ENCODE measurements around the gene ADGRD1. TPM values are rescaled to one million over a fixed set of nuclear protein-coding genes. Genes with fewer than 3 reads are reported as not detected.

The ADGRD1 gene
- total RNA-seq, 2 experiments from 2014 or later: 0.05 TPM; not detected in 1

- POLR2A ChIA-PET: no interaction called here
- Mint-ChIP-seq H3K27ac (no peak overlapping the region), H3K27me3 (peaks cover 10% of the 10 kb centered on the region), H3K36me3 (ENCODE audit: low read depth) (no peaks in the 10 kb centered on the region), H3K9me3 (peaks cover 9% of the 10 kb centered on the region), H3K4me1 (no peaks in the 10 kb centered on the region), H3K4me3 (no peak overlapping the region)
- CTCF ChIA-PET: interaction anchor here (0.6 kb wide), 1 partner anchor 21 kb away, joined by 5 read pairs; no protein-coding TSS in a partner anchor
- DNase-seq: no peak
These were observed 5.6 kb upstream of the ADGRD1 start for GRCh38 chr12:130948136-130948535.

- ChIA-PET POLR2A (no interaction called here), CTCF (no interaction called here)
- H3K9me3 Mint-ChIP-seq: peaks cover 9% of the 10 kb centered on the region
- H3K4me3 Mint-ChIP-seq: no peak overlapping the region
- H3K27me3 Mint-ChIP-seq: peaks cover 16% of the 10 kb centered on the region
- no peak for DNase-seq
- H3K4me1 Mint-ChIP-seq: no peaks in the 10 kb centered on the region
- no peak overlapping the region for H3K27ac Mint-ChIP-seq
- no peaks in the 10 kb centered on the region for H3K36me3 Mint-ChIP-seq (ENCODE audit: low read depth)
These were observed 5.0 kb upstream of the ADGRD1 start for GRCh38 chr12:130948751-130949150.

DNA sequence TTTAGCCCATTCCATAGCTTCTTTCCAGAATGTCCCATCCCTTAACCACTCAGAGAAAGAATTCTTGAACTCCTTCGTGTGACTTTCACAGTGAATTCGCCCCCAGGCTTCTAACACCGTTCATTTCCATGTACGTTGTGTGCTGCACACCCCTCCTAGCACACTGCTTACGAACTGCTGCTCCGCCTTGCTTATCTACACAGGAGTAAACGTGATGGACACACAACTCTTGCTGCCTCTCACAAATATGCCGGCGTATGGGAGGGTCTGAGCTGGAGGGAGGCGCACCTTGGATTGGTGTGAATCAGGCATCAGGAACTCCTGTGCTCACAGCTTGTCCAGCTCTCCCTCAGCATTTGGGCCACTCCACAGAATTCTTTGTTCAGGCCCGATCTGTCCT is 3.9 kb upstream of the ADGRD1 start:
- DNase-seq: no peak
- Mint-ChIP-seq H3K27ac (no peak overlapping the region), H3K36me3 (ENCODE audit: low read depth) (no peaks in the 10 kb centered on the region), H3K4me1 (no peaks in the 10 kb centered on the region), H3K4me3 (no peak overlapping the region), H3K9me3 (peaks cover 9% of the 10 kb centered on the region), H3K27me3 (peaks cover 21% of the 10 kb centered on the region)
- ChIA-PET CTCF (no interaction called here), POLR2A (no interaction called here)

GRCh38 chr12:130951636-130952035 is 2.1 kb upstream of the ADGRD1 start:
- no peak for DNase-seq
- no peaks in the 10 kb centered on the region for H3K4me1 Mint-ChIP-seq
- peaks cover 15% of the 10 kb centered on the region for H3K27me3 Mint-ChIP-seq
- ChIA-PET POLR2A (no interaction called here), CTCF (no interaction called here)
- H3K36me3 Mint-ChIP-seq (ENCODE audit: low read depth): no peaks in the 10 kb centered on the region
- H3K27ac Mint-ChIP-seq: no peak overlapping the region
- no peak overlapping the region for H3K4me3 Mint-ChIP-seq
- H3K9me3 Mint-ChIP-seq: no peaks in the 10 kb centered on the region

- Mint-ChIP-seq H3K4me3 (no peak overlapping the region), H3K27ac (no peak overlapping the region), H3K4me1 (no peaks in the 10 kb centered on the region), H3K9me3 (no peaks in the 10 kb centered on the region), H3K36me3 (ENCODE audit: low read depth) (no peaks in the 10 kb centered on the region), H3K27me3 (peaks cover 15% of the 10 kb centered on the region)
- no peak for DNase-seq
- ChIA-PET CTCF (no interaction called here), POLR2A (no interaction called here)
These were observed 1.3 kb upstream of the ADGRD1 start for GRCh38 chr12:130952171-130952954.

- H3K27me3 Mint-ChIP-seq: peaks cover 15% of the 10 kb centered on the region
- CTCF ChIA-PET: no interaction called here
- no peak for DNase-seq
- no peaks in the 10 kb centered on the region for H3K36me3 Mint-ChIP-seq (ENCODE audit: low read depth)
- H3K4me1 Mint-ChIP-seq: no peaks in the 10 kb centered on the region
- no peak overlapping the region for H3K4me3 Mint-ChIP-seq
- POLR2A ChIA-PET: no interaction called here
- H3K27ac Mint-ChIP-seq: no peak overlapping the region
- H3K9me3 Mint-ChIP-seq: no peaks in the 10 kb centered on the region
These were observed 781 bp downstream of the ADGRD1 start for GRCh38 chr12:130954544-130954831.

DNA sequence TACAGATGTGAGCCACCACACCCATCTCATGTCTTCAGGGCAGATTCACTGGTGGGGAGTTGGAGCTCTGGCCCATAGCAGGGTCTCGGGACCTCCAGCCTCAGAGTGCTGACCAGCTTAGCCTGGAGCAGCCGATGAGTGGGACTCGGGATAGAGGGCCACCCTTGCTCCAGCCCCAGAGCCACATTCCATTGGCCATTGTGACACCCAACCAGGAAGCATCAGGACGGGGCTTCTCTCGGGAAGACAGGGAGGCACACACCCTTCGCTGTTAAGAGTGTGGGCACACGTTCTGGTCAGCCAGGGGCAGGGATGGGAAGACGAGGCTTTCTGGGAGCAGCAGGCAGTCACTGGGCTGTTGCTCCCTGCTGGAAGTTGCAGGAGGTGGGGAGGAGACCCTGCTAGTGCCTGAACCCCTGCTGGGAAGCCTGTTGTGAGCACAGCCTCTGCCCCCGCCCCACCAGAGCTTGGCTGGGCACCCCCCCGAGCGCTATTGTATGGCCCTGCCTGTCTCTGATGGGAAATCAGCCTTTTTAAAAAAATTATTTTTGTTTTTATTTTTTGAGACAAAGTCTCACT is 1.6 kb downstream of the ADGRD1 start:
- no peak overlapping the region for H3K27ac Mint-ChIP-seq
- POLR2A ChIA-PET: no interaction called here

DNA sequence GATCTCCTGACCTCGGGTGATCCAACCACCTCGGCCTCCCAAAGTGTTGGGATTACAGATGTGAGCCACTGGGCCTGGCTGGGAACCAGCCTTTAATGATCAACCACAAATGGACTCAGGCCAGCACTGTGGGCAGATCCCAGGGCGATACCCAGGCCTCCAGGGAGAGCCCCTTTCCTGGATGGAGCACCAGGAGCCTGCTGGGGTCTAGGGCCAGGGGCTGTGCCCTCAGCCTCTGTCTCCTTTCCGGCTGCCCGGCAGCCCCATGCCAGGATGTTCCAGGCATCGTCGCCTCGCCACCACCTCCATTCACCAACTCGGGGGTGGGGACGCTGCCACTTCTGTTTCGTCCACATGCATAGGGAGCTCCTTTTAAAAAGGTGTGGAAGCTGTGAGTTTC is 2.3 kb downstream of the ADGRD1 start:
- no peaks in the 10 kb centered on the region for H3K36me3 Mint-ChIP-seq (ENCODE audit: low read depth)
- POLR2A ChIA-PET: no interaction called here
- H3K4me3 Mint-ChIP-seq: no peak overlapping the region
- H3K9me3 Mint-ChIP-seq: no peaks in the 10 kb centered on the region
- DNase-seq: no peak
- H3K27me3 Mint-ChIP-seq: peaks cover 15% of the 10 kb centered on the region
- H3K27ac Mint-ChIP-seq: no peak overlapping the region
- H3K4me1 Mint-ChIP-seq: no peaks in the 10 kb centered on the region
- CTCF ChIA-PET: no interaction called here

More for the DNA sequence above, 1.6 kb downstream of the ADGRD1 start:
- DNase-seq: no peak
- peaks cover 15% of the 10 kb centered on the region for H3K27me3 Mint-ChIP-seq
- no peaks in the 10 kb centered on the region for H3K9me3 Mint-ChIP-seq
- H3K36me3 Mint-ChIP-seq (ENCODE audit: low read depth): no peaks in the 10 kb centered on the region
- CTCF ChIA-PET: no interaction called here
- no peak overlapping the region for H3K4me3 Mint-ChIP-seq
- no peaks in the 10 kb centered on the region for H3K4me1 Mint-ChIP-seq

DNA sequence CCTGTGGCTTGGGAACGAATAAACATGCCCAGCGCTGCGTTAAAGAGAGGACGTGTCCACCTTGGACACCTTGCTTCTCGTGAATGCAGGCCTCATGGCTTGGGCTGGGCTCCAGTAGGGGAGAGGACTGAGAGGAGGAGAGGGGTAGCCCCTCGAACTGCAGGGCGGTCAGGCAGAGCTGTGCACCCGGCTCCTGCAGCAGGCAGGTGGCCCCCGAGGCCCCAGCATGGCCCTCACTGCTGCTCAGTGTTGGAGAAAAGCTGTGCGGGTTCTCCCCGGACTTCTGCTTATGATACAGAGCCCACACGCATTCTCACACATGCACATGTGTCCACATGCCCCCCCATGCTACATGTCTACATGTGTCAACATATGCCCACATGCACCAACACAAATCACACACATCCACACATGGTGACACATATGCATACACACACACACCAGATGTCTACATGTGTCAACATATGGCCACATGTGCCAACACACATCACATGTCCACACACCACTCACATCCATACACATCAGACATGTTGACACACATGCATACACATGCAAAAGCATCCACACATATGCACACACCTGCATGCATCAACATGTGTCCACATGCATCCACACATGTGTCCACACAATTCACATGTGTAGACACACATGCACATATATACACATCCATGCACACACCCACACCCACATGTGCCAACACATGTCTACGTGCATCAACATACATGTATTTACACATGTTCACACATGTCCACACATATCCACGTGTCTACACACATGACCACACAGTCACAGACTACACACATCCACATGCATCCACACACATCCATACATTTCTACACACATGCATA is 3.0 kb downstream of the ADGRD1 start:
- no peak overlapping the region for H3K4me3 Mint-ChIP-seq
- CTCF ChIA-PET: no interaction called here
- no peak for DNase-seq
- POLR2A ChIA-PET: no interaction called here
- H3K27ac Mint-ChIP-seq: no peak overlapping the region
- peaks cover 15% of the 10 kb centered on the region for H3K27me3 Mint-ChIP-seq
- H3K9me3 Mint-ChIP-seq: no peaks in the 10 kb centered on the region
- H3K4me1 Mint-ChIP-seq: no peaks in the 10 kb centered on the region
- H3K36me3 Mint-ChIP-seq (ENCODE audit: low read depth): no peaks in the 10 kb centered on the region

GRCh38 chr12:130957304-130957621 is 3.6 kb downstream of the ADGRD1 start:
- DNase-seq: no peak
- Mint-ChIP-seq H3K27ac (no peak overlapping the region), H3K27me3 (peaks cover 17% of the 10 kb centered on the region), H3K36me3 (ENCODE audit: low read depth) (no peaks in the 10 kb centered on the region), H3K4me1 (no peaks in the 10 kb centered on the region), H3K9me3 (no peaks in the 10 kb centered on the region), H3K4me3 (no peak overlapping the region)
- ChIA-PET POLR2A (no interaction called here), CTCF (no interaction called here)

DNA sequence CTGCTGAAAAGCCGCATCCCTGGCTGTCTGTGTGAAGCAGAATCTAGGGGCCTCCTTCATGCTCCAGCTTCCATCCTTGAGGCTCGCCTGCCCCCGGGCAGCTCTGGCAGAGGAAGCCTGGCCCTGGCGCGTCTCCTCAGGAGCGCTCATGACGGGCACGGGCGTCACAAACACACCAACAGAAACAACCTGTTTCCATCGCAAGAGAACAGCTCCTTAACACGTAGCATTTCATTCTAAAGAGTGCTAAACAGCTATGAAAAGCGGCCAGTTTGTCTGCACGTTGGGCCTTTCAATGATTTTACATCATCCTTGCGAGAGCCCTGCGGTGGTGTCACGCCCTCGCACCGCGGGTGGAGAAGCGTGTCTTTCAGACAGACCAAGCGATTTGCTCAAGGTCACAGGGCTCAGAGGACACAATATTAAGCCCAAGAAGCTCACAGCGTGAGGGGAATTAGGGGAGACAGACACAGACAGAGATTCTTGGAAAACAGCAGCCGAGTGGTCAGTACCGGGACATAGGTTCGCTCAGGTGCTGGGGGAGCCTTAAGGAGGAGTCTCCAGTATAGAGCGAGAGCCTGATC is 4.9 kb downstream of the ADGRD1 start:
- Mint-ChIP-seq H3K36me3 (ENCODE audit: low read depth) (no peaks in the 10 kb centered on the region), H3K27me3 (peaks cover 9% of the 10 kb centered on the region), H3K4me3 (no peak overlapping the region), H3K27ac (no peak overlapping the region), H3K9me3 (no peaks in the 10 kb centered on the region), H3K4me1 (no peaks in the 10 kb centered on the region)
- POLR2A ChIA-PET: no interaction called here
- CTCF ChIA-PET: no interaction called here
- no peak for DNase-seq

DNA sequence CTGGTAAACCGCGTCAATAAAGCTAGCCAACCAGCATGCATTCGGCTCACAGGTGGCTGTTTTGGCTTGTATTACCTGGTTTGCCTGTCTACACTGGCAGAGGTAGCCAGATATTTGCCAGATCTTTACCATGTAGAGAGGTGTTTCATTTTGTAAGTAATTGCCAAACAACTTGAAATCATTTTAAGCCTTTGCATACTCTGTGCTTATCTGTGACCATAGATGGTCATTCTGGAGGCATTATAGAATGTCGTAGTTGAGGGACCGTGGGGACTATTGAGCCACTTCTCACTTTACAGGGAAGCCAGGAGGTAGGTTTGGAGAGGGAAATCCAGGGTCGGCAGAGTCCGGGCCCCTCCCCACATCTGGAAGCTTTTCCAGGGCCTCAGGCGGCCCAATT is 5.9 kb downstream of the ADGRD1 start:
- H3K4me3 Mint-ChIP-seq: no peak overlapping the region
- no peaks in the 10 kb centered on the region for H3K9me3 Mint-ChIP-seq
- no peaks in the 10 kb centered on the region for H3K36me3 Mint-ChIP-seq (ENCODE audit: low read depth)
- H3K27me3 Mint-ChIP-seq: peaks cover 5% of the 10 kb centered on the region
- CTCF ChIA-PET: no interaction called here
- DNase-seq: no peak
- no peaks in the 10 kb centered on the region for H3K4me1 Mint-ChIP-seq
- H3K27ac Mint-ChIP-seq: no peak overlapping the region
- POLR2A ChIA-PET: no interaction called here

DNA sequence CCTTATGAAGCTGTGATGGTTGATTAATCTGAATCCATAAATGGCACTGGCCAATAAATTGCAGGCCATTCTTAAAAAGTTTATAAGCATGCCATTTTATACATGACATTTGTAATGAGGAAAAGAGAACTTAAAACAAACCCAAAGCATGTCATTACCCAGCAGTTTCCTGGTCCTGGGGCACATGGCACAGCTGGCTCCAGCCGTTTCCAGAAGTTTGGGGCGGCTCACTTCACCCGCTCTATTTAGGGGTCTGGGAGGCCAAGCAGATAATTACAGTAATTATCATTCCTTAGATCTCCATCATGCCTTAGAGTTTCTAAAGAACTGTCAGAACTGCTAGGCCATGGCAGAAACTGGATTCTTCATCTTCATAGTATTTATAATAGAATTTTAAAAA is 6.4 kb downstream of the ADGRD1 start:
- no peaks in the 10 kb centered on the region for H3K4me1 Mint-ChIP-seq
- H3K27ac Mint-ChIP-seq: no peak overlapping the region
- no peaks in the 10 kb centered on the region for H3K9me3 Mint-ChIP-seq
- peaks cover 2% of the 10 kb centered on the region for H3K27me3 Mint-ChIP-seq
- no peak for DNase-seq
- CTCF ChIA-PET: no interaction called here
- H3K36me3 Mint-ChIP-seq (ENCODE audit: low read depth): no peaks in the 10 kb centered on the region
- no peak overlapping the region for H3K4me3 Mint-ChIP-seq
- POLR2A ChIA-PET: no interaction called here

All from activated CD4-positive, alpha-beta T cell treated with anti-CD3 and anti-CD28 coated beads, Interleukin-2, amount 10 ng/mL, durations not matched to agents 7 days and 5 days (primary cell).